Fibroblast of lung (primary cell): ENCODE results near the gene SETDB1.

ENCODE experiments used
- CTCF ChIP-seq, 2 donors: IDR thresholded peaks in 1 of 2; conservative IDR thresholded peaks in 1 of 2; 1 replicate in 1 of 2; 2 replicates in 1 of 2; pipeline ENCODE4 v1.5.1; 2011 to 2012; ENCODE audit warnings: low read length in 2 of 2, control low read depth in 1 of 2, inconsistent platforms in 1 of 2, low read depth in 1 of 2, mild to moderate bottlenecking in 1 of 2
- EZH2 ChIP-seq: IDR thresholded peaks from 2 replicates; pipeline ENCODE4 v1.5.1; 2012; ENCODE audit warnings: low read length, control low read depth, mild to moderate bottlenecking; ENCODE audit errors: missing control alignments

DNA sequence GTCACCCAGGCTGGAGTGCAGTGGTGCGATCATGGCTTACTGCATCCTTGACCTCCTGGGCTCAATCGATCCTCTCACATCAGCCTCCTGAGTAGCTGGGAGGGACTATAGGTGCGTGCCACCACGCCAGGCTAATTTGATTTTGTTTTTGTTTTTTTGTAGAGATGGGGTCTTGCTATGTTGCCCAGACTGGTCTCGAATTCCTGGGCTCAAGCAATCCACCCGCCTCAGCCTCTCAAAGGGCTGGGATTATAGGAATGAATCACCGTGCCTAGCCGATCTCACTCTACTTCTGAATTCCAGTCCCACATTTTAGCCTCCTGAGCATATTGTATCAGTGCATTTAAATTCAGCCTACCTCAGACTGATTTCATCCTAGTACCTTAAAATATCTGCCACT, 37.4 kb upstream of the SETDB1 start:
- TF ChIP-seq CTCF (conservative IDR thresholded peaks at IDR 0.05 in 1 of 2, IDR thresholded peaks at IDR 0.05 in 1 of 2; ENCODE audit: low read depth in 1 of 2, low read length in 2 of 2) (no peak), EZH2 (no peak)
